DMS 273 treated with DMSO at 0.1 percent for 48 hours (cell line): ENCODE data around the gene VAMP8.

Experiments
- DNase-seq: peaks from one replicate; lab custom pipeline; 2025; lab: John Stamatoyannopoulos, UW

Gene VAMP8

GRCh38 chr2:85619617-85620016 is 42.2 kb downstream of the VAMP8 start:
- DNase-seq: no peak

DNA sequence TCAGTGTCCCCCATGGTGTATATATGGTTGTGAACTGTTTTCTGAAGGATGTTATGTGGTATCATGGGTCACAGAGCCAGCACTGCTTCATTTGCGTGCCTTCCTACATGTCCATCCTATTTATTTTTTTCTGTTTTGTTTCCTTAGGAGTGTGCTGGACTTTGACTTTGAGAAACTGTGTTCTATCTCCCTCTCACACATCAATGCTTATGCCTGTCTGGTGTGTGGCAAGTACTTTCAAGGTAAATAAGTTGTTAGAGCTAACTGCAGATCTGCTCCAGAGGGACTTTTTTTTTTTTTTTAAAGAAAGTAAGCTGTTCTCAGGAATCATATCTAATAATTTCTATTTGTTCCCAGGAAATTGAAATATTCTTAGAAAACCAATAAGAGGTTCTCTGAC is 44.0 kb downstream of the VAMP8 start:
- DNase-seq: no peak

GRCh38 chr2:85623991-85624390 is 46.6 kb downstream of the VAMP8 start:
- DNase-seq: no peak

DNA sequence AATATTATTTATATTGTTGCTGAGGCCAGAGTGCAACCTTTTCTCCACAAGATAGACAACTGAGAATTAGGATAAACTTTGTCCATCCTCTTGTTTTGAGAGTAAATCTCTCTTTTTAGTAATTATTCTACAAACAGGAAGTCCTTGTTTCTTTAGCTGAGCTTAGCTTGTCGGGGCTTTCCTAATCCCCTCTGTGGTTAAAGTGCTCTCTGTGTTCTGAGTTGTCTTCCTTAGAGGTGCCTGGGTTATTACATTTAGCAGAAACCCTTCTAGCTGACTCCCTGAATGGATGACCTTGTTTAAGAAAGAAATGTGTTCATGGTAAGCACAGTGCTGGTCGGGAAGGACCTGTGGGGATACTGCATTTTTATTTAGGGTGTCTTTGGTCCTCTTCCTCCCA is 51.3 kb downstream of the VAMP8 start:
- no peak for DNase-seq

GRCh38 chr2:85631316-85631715 is 53.9 kb downstream of the VAMP8 start:
- DNase-seq: no peak
